GM10248 (cell line): ENCODE data around the gene P2RY2.
"Not testable (repeated sequence)": the region's sequence is repeated elsewhere in the genome, so short reads cannot be mapped to it uniquely, and the experiment has no call there.

ENCODE experiments used
- CTCF ChIA-PET: fragments of 300-600 bp; sonication (Branson Sonifier 250); formaldehyde crosslinking; extraction: SDS; loops from one replicate; lab custom pipeline; 2021; ENCODE audit warnings: antibody characterized with exemption; lab: Yijun Ruan, JAX
- POLR2A ChIA-PET: fragments of 350-650 bp; sonication (Branson Sonifier 250); formaldehyde crosslinking; extraction: SDS; loops from one replicate; lab custom pipeline; 2020; ENCODE audit warnings: antibody characterized with exemption; lab: Yijun Ruan, JAX
- DNase-seq: peaks from one replicate; pipeline ENCODE4 v3.0.0; 2012; ENCODE audit errors: extremely low spot score
- TF ChIP-seq, protein P1 (sequence below): IDR thresholded peaks from 2 replicates; pipeline ENCODE4 v1.5.1; 2012; ENCODE audit warnings: mild to moderate bottlenecking, low read depth; ENCODE audit errors: extremely low read depth, missing control alignments, control extremely low read depth

P2RY2 gene

GRCh38 chr11:73272680-73273038 is 54.6 kb downstream of the P2RY2 start:
- TF ChIP-seq, protein P1, sequence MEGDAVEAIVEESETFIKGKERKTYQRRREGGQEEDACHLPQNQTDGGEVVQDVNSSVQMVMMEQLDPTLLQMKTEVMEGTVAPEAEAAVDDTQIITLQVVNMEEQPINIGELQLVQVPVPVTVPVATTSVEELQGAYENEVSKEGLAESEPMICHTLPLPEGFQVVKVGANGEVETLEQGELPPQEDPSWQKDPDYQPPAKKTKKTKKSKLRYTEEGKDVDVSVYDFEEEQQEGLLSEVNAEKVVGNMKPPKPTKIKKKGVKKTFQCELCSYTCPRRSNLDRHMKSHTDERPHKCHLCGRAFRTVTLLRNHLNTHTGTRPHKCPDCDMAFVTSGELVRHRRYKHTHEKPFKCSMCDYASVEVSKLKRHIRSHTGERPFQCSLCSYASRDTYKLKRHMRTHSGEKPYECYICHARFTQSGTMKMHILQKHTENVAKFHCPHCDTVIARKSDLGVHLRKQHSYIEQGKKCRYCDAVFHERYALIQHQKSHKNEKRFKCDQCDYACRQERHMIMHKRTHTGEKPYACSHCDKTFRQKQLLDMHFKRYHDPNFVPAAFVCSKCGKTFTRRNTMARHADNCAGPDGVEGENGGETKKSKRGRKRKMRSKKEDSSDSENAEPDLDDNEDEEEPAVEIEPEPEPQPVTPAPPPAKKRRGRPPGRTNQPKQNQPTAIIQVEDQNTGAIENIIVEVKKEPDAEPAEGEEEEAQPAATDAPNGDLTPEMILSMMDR = no peak
- POLR2A ChIA-PET = interaction anchor here (0.6 kb wide), 1 partner anchor 73 kb away, joined by 3 read pairs; no protein-coding TSS in a partner anchor
- CTCF ChIA-PET = interaction anchor here (0.6 to 4.1 kb wide), 5 partner anchors 11 to 95 kb away, joined by 3 to 20 read pairs (median 3); no protein-coding TSS in a partner anchor
- no peak for DNase-seq

- DNase-seq = no peak
Measured at GRCh38 chr11:73273222-73273895, 55.3 kb downstream of the P2RY2 start.

DNA sequence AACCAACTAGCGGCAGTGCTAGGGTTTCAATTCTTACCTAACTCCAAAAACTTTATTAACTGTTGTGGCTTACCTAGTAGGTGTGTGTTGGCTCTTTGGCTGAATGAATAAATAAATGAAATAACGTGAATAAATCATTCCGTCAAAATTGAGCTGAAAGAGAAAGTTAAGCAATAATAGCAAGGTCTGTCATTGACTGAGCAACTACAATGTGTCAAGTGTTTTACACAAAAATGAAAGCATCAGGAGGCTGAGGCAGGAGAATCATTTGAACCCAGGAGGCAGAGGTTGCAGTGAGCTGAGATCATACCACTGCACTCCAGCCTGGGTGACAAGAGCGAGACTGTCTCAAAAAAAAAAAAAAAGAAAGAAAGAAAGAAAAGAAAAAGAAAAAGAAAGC is 56.1 kb downstream of the P2RY2 start:
- POLR2A ChIA-PET, DNase-seq: not testable (repeated sequence)
- CTCF ChIA-PET = interaction anchor here (0.7 to 2.4 kb wide), 7 partner anchors 11 to 77 kb away, joined by 3 to 6 read pairs (median 3); no protein-coding TSS in a partner anchor

More at GRCh38 chr11:73273222-73273895, 55.3 kb downstream of the P2RY2 start:
- POLR2A ChIA-PET = no interaction called here
- TF ChIP-seq, protein P1 = no peak
- CTCF ChIA-PET = interaction anchor here (0.7 to 4.1 kb wide), 6 partner anchors 12 to 62 kb away, joined by 3 to 20 read pairs (median 4); no protein-coding TSS in a partner anchor

DNA sequence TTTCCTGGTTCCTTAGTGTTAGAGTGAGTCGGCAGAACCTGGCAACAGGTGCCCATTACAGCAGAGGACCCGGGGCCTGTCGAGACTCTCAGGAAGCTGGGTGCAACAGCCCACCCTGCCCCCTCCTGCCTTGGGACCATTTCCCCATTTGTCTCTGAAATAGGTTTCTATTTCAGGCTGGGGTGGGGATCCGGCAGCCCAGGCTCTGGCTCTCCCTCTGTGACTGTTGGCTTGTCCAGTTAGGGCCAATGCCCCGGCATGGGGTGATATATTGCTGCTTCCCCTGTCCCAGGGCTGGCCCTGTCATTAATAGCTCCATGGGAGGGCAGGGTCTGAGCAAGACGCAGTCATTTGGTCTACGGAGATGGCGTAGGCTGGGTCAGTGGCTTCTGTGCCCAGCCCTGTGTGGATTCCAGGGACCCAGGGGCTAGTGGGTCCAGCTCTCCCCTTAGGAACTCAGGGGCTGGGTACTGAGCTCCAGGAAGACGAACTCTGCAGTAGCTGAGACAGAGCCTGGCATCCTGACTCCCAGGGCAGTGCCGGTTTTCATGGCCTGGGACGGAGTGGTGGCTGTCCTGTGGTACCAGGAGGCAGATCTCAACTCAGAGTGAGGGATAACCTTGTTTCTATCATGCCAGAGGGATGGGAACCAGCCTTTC is 56.8 kb downstream of the P2RY2 start:
- POLR2A ChIA-PET = no interaction called here
- DNase-seq = no peak
- TF ChIP-seq, protein P1 = no peak
- CTCF ChIA-PET = interaction anchor here (0.6 to 2.4 kb wide), 9 partner anchors 12 to 77 kb away, joined by 3 to 6 read pairs (median 3); no protein-coding TSS in a partner anchor

DNA sequence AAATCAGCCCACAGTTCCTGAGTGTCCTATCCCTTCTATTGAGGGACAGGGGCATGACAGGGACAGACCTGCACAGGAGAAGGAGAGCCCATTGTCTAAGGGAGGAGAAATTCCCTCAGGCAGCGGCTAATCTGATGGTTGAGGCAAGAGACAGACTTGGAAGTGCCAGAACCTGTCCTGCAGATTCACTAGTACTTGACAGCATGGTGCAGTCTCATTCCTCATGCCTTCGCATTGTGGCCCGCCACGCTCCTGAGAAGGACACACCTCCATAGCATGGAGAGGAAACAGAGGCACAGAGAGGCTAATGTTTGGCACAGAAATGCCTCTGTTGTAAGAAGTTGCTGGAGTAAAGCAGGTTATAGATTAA is 57.3 kb downstream of the P2RY2 start:
- CTCF ChIA-PET = interaction anchor here (0.6 to 2.4 kb wide), 6 partner anchors 12 to 76 kb away, joined by 3 to 6 read pairs (median 4); no protein-coding TSS in a partner anchor
- POLR2A ChIA-PET = no interaction called here
- no peak for DNase-seq
- TF ChIP-seq, protein P1 = no peak

- ChIA-PET POLR2A (interaction anchor here (0.6 kb wide), 1 partner anchor 47 kb away, joined by 3 read pairs; no protein-coding TSS in a partner anchor), CTCF (interaction anchor here (1.6 kb wide), 1 partner anchor 11 kb away, joined by 4 read pairs; no protein-coding TSS in a partner anchor)
- DNase-seq = no peak
- TF ChIP-seq, protein P1 = no peak
Measured at GRCh38 chr11:73277467-73277866, 59.4 kb downstream of the P2RY2 start.
